Measurements from ENCODE around the gene KPNA4.
A peak's percentile ranks its signal among the peaks of the same experiment; 100 is the strongest.

DNA sequence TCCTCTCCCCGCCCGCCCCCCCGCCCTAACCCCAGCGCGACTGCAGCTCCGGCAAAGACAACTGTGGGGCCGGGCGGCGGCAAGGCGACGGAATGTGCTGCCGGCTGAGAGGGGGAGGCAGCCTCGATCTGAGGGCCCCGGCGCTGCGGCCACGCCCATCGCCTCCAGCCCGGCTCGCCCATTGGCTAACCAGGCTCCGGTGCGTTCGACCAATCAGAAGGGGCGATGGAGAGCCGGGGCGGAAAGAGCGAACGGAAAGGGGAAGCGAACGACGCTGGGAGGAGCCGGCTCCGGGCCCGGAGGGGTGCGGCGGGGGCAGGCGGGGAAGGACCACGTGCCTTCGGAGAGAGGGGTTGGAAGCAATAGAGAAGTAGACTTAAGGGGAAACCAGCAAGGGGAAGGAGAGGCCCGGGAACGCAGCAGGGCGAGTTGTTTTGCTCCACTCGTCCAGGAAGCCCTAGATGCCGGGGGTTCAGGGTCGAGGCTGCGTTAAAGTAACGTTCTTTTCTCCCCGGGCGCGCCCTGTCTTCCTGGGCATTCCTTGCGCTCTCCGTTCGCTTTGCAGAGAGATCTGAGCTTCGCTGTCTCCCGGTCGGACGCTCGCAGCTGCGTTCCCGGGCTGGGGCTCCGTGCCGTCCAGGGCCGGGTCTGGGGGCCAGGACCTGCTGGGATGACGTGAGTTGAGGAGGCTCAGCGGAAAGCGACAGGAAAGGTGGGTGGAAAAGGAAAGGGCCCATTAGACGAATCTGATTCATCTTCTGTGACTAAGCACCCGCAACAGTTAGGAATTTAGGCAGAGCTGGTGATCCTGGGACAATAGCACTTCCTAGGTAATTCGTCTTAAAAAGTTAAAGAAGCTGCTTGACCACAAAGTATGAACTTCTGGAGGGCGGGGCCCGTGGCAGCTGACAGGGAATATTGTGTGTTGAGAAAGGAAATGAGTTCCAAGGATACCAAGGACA, at the start of gene KPNA4:
- TF ChIP-seq POLR2A (IDR thresholded peaks at IDR 0.05), result peak; percentile 31 to 89
- TF ChIP-seq, protein P1, sequence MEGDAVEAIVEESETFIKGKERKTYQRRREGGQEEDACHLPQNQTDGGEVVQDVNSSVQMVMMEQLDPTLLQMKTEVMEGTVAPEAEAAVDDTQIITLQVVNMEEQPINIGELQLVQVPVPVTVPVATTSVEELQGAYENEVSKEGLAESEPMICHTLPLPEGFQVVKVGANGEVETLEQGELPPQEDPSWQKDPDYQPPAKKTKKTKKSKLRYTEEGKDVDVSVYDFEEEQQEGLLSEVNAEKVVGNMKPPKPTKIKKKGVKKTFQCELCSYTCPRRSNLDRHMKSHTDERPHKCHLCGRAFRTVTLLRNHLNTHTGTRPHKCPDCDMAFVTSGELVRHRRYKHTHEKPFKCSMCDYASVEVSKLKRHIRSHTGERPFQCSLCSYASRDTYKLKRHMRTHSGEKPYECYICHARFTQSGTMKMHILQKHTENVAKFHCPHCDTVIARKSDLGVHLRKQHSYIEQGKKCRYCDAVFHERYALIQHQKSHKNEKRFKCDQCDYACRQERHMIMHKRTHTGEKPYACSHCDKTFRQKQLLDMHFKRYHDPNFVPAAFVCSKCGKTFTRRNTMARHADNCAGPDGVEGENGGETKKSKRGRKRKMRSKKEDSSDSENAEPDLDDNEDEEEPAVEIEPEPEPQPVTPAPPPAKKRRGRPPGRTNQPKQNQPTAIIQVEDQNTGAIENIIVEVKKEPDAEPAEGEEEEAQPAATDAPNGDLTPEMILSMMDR (IDR thresholded peaks at IDR 0.05), result no peak
